Stimulated activated CD4-positive, alpha-beta T cell treated with anti-CD3 and anti-CD28 coated beads, Interleukin-2, amount 100 ng/mL, for 4 hours (primary cell): ENCODE measurements around the gene MEX3A.
"Not testable (repeated sequence)": the region's sequence is repeated elsewhere in the genome, so short reads cannot be mapped to it uniquely, and the experiment has no call there.

ENCODE experiments used
- DNase-seq: peaks from one replicate; pipeline ENCODE4 v3.0.0-alpha.2; 2020; ENCODE audit warnings: low read depth

Gene MEX3A

GRCh38 chr1:156082309-156083091, at the start of gene MEX3A:
Gene MEX3A (minus strand): TSS chr1:156082465. CDS start chr1:156081998, 467 bp downstream.
- DNase-seq: peak; percentile 37

GRCh38 chr1:156130578-156130942, 48.3 kb upstream of the MEX3A start:
- no peak for DNase-seq

GRCh38 chr1:156129687-156130577, 47.7 kb upstream of the MEX3A start:
- peak; percentile 65 for DNase-seq

GRCh38 chr1:156128654-156129597, 46.7 kb upstream of the MEX3A start:
- no peak for DNase-seq

GRCh38 chr1:156128308-156128653, 46.0 kb upstream of the MEX3A start:
- DNase-seq: no peak

- peak; percentile 72 for DNase-seq
Measured at GRCh38 chr1:156126630-156127534, 44.6 kb upstream of the MEX3A start.

- DNase-seq: no peak
Measured at GRCh38 chr1:156126043-156126629, 43.9 kb upstream of the MEX3A start.

GRCh38 chr1:156125544-156125943, 43.3 kb upstream of the MEX3A start:
- not testable (repeated sequence) for DNase-seq

GRCh38 chr1:156124557-156125483, 42.6 kb upstream of the MEX3A start:
- DNase-seq: no peak

GRCh38 chr1:156123356-156124196, 41.3 kb upstream of the MEX3A start:
- peak; percentile 52 for DNase-seq

- no peak for DNase-seq
Measured at GRCh38 chr1:156122519-156123355, 40.5 kb upstream of the MEX3A start.

- DNase-seq: no peak
Measured at GRCh38 chr1:156122086-156122485, 39.8 kb upstream of the MEX3A start.

GRCh38 chr1:156121457-156121856, 39.2 kb upstream of the MEX3A start:
- no peak for DNase-seq

- DNase-seq: not testable (repeated sequence)
Measured at GRCh38 chr1:156121005-156121404, 38.7 kb upstream of the MEX3A start.

GRCh38 chr1:156120318-156120717, 38.1 kb upstream of the MEX3A start:
- DNase-seq: no peak

- no peak for DNase-seq
Measured at GRCh38 chr1:156119503-156120209, 37.4 kb upstream of the MEX3A start.
